GM23248 (cell line): ENCODE data around the gene TRAF3. TPM values are rescaled to one million over a fixed set of nuclear protein-coding genes. Genes with fewer than 3 reads are reported as not detected.
"Not testable (repeated sequence)": the region's sequence is repeated elsewhere in the genome, so short reads cannot be mapped to it uniquely, and the experiment has no call there.

Source experiments
- DNase-seq: peaks from one replicate; pipeline ENCODE4 v3.0.0-alpha.2; 2015
- H2AFZ ChIP-seq: fragments of 200-600 bp; sonication (generic); 2 replicates; pipeline ENCODE4 v1.6.1; 2016; ENCODE audit warnings: antibody characterized with exemption
- H3F3A ChIP-seq: fragments of 200-600 bp; sonication (generic); 2 replicates; pipeline ENCODE4 v1.6.1; 2016; ENCODE audit warnings: mild to moderate bottlenecking, antibody characterized with exemption, mixed run types; ENCODE audit not compliant: insufficient read depth
- H3K27ac ChIP-seq: fragments of 200-600 bp; sonication (generic); 2 replicates; pipeline ENCODE4 v1.5.1; 2016; ENCODE audit warnings: mild to moderate bottlenecking
- H3K27me3 ChIP-seq: fragments of 200-600 bp; sonication (generic); replicated peaks from 2 replicates; pipeline ENCODE4 v1.6.1; 2016; ENCODE audit warnings: mild to moderate bottlenecking; ENCODE audit not compliant: insufficient read depth
- H3K36me3 ChIP-seq: fragments of 200-600 bp; sonication (generic); 2 replicates; pipeline ENCODE4 v1.6.1; 2016; ENCODE audit warnings: low read depth, mild to moderate bottlenecking
- H3K4me1 ChIP-seq: fragments of 200-600 bp; sonication (generic); 2 replicates; pipeline ENCODE4 v1.6.1; 2016; ENCODE audit warnings: mild to moderate bottlenecking; ENCODE audit not compliant: insufficient read depth
- H3K4me2 ChIP-seq: fragments of 200-600 bp; sonication (generic); one replicate; pipeline ENCODE4 v1.6.1; 2016; ENCODE audit warnings: mild to moderate bottlenecking; ENCODE audit not compliant: unreplicated experiment
- H3K4me3 ChIP-seq: fragments of 200-600 bp; sonication (generic); 2 replicates; pipeline ENCODE4 v1.5.1; 2016; ENCODE audit warnings: mild to moderate bottlenecking
- H3K79me2 ChIP-seq: fragments of 200-600 bp; sonication (generic); 2 replicates; pipeline ENCODE4 v1.6.1; 2016; ENCODE audit warnings: mild to moderate bottlenecking; ENCODE audit not compliant: insufficient read depth
- H3K9ac ChIP-seq: fragments of 200-600 bp; sonication (generic); 2 replicates; pipeline ENCODE4 v1.6.1; 2016; ENCODE audit warnings: mild to moderate bottlenecking
- H3K9me2 ChIP-seq: fragments of 200-600 bp; sonication (generic); 2 replicates; pipeline ENCODE4 v1.6.1; 2016; ENCODE audit warnings: mixed run types, mild to moderate bottlenecking, moderate library complexity; ENCODE audit not compliant: insufficient read depth
- H3K9me3 ChIP-seq: fragments of 200-600 bp; sonication (generic); one replicate; pipeline ENCODE4 v1.6.1; 2017; ENCODE audit warnings: low read depth
- H4K20me1 ChIP-seq: fragments of 200-600 bp; sonication (generic); 2 replicates; pipeline ENCODE4 v1.6.0; 2016; ENCODE audit not compliant: insufficient read depth
- EZH2 ChIP-seq: fragments of 200-600 bp; sonication (generic); IDR thresholded peaks from 2 replicates; pipeline ENCODE4 v1.6.1; 2018; ENCODE audit warnings: antibody characterized with exemption, mild to moderate bottlenecking; ENCODE audit not compliant: insufficient read depth, poor library complexity, severe bottlenecking
- EZH2phosphoT487 ChIP-seq: fragments of 200-600 bp; sonication (generic); IDR thresholded peaks from 2 replicates; pipeline ENCODE4 v1.6.1; 2018; ENCODE audit warnings: antibody characterized with exemption, moderate library complexity, mild to moderate bottlenecking, low read depth; ENCODE audit not compliant: insufficient read depth
- WGBS, 2 experiments: methylation state at CpG; one replicate each; pipeline ENCODE4 v1.1.6; 2015 to 2017; ENCODE audit warnings: low lambda C conversion rate in 2 of 2, low coverage in 1 of 2; ENCODE audit errors: missing lambda C conversion rate in 2 of 2; 5-methylcytosine and 5-hydroxymethylcytosine counted together
- in situ Hi-C: fragments of 300-500 bp; cut with MboI; formaldehyde crosslinking; loops from 2 replicates; pipeline ENCODE4 v1.15.0; 2020
- polyA plus RNA-seq: library from polyadenylated mRNA; unstranded; fragments of >200 nt; fragmentation: Nextera tagmentation; extraction: Ambion mirVana; gene quantifications from 2 replicates; pipeline ENCODE4 v1.2.1, GENCODE V29; 2016
- total RNA-seq: library from RNA; depleted of rRNA; stranded (reverse); fragments of >200 nt; shearing (Covaris generic); gene quantifications from 2 replicates; pipeline ENCODE4 v1.2.3, GENCODE V29; 2014

The TRAF3 gene
- total and polyA plus RNA-seq, 2 experiments from 2014 or later, result 7.9 to 17.9 TPM

- Histone ChIP-seq H3K9me3 (no peaks in the 10 kb centered on the region), H3K27me3 (0 out of 2 replicates have a peak, but pooled peaks cover 5% of the 10 kb centered on the region), H3K4me2 (no peak overlapping the region), H4K20me1 (no peaks in the 10 kb centered on the region), H3K4me1 (no peaks in the 10 kb centered on the region), H3K27ac (no peak overlapping the region), H3K36me3 (no peaks in the 10 kb centered on the region), H3K9me2 (no peaks in the 10 kb centered on the region), H3K9ac (no peak overlapping the region), H2AFZ (no peak overlapping the region), H3K79me2 (no peaks in the 10 kb centered on the region), H3F3A (no peaks in the 10 kb centered on the region), H3K4me3 (no peak overlapping the region)
- WGBS, 2 experiments, result 53 to 64% methylated on average over 15 of the region's 15 CpGs
- no peak for TF ChIP-seq EZH2phosphoT487
- no peak for TF ChIP-seq EZH2
- in situ Hi-C loops, result no loop called here
- no peak for DNase-seq
Measured at GRCh38 chr14:102761206-102761605, 16.0 kb upstream of the TRAF3 start.

DNA sequence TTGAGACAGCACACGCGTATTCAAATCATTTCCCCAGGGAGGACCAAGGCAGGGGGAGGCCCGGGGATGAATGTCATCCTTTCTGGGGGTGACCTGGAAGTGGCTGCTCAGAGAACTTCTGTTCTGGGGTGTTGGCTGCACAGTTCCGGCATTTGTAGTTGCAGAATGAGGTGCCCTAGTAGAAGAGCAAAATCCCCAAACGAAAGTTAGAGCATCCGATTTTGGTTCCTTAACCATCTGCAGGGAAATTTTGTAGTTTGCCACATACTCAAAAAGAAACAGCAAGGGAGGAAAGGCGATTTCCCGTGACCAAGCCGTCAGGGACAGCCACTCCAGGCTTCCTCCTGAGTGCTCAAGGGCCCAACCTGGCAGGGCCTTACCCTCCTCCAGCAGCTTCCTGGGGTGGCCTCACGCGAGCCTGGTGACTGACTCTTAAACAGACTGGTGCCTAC, 13.0 kb upstream of the TRAF3 start:
- H3K79me2 ChIP-seq, result no peaks in the 10 kb centered on the region
- no peaks in the 10 kb centered on the region for H3K36me3 ChIP-seq
- no peaks in the 10 kb centered on the region for H3K4me1 ChIP-seq
- no peak overlapping the region for H3K4me3 ChIP-seq
- H3K9ac ChIP-seq, result no peak overlapping the region
- no peaks in the 10 kb centered on the region for H3K9me3 ChIP-seq
- TF ChIP-seq EZH2phosphoT487, result no peak
- no peak for TF ChIP-seq EZH2
- H3K9me2 ChIP-seq, result no peaks in the 10 kb centered on the region
- no peak overlapping the region for H3K27ac ChIP-seq
- H3K27me3 ChIP-seq, result peaks cover 5% of the 10 kb centered on the region; the same call in 1 of the 2 replicates
- no peaks in the 10 kb centered on the region for H3F3A ChIP-seq
- no peaks in the 10 kb centered on the region for H4K20me1 ChIP-seq
- H2AFZ ChIP-seq, result no peak overlapping the region
- in situ Hi-C loops, result no loop called here
- 55 to 59% methylated on average over 11 of the region's 11 CpGs for WGBS, 2 experiments
- no peak for DNase-seq
- H3K4me2 ChIP-seq, result no peak overlapping the region

DNA sequence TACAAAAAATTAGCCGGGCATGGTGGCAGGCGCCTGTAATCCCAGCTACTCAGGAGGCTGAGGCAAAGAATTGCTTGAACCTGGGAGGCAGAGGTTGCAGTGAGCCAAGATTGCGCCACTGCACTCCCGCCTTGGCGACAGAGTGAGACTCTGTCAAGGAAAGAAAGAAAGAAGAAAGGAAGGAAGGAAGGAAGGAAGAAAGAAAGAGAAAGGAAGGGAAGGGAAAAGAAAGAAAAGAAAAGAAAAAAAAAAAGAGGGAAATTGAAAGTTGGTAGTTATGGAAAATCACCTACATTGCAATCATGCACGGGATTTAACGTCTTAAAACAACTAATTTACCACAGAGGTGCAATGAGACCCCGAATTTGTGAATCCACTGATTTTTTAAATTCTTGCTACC, 11.5 kb upstream of the TRAF3 start:
- H3F3A ChIP-seq, H3K27ac ChIP-seq, H3K27me3 ChIP-seq, H3K9me2 ChIP-seq, in situ Hi-C loops, H4K20me1 ChIP-seq, H3K4me1 ChIP-seq, H3K36me3 ChIP-seq, H3K4me3 ChIP-seq, DNase-seq, H3K9ac ChIP-seq, H3K79me2 ChIP-seq, H2AFZ ChIP-seq, H3K4me2 ChIP-seq, H3K9me3 ChIP-seq: not testable (repeated sequence)
- WGBS, 2 experiments, result 75 to 78% methylated on average over 7 to 8 of the region's 8 CpGs

DNA sequence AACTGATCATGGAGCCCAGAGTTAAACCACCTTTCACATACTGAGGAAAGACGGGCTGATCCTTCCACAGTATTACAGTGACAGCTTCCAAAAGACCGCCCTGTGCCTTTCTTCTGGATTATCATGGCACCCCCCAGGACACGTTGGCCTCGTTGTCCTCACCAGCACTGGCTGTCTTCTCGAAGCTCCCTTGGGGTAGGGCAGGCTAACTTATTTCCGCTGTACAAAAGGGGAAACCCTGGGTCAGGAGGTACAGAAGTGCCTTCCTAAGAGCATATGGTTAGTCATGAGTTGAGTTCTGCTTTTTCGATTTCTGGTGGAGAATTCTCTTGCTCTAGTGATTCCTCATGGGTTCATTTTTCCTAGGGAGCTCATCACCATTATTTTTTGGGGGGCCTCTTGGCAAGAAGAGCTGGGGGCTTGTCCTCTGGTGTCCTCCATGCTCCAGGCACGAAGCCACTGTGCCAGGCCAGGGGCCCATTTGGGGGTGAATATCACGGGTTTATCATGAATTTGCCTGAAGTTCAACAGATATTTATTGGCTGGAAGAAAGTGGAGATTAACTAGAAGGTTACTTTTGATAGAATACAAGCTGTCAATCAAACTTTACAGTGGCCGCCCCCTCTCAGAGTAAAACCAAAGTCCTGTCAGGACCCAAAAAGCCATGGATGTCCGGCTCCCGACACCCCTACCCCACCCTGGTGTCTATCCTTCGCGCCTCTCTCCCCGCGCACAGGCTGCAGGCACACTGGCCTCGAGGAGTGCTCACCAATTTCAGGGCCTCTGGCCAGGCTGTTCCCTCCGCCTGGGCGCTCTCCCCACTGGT, 8.8 kb upstream of the TRAF3 start:
- Histone ChIP-seq H3K36me3 (no peaks in the 10 kb centered on the region), H3K9me2 (no peaks in the 10 kb centered on the region), H3F3A (no peaks in the 10 kb centered on the region), H3K4me2 (no peak overlapping the region), H2AFZ (no peak overlapping the region), H3K9ac (no peak overlapping the region), H3K79me2 (no peaks in the 10 kb centered on the region), H3K9me3 (no peaks in the 10 kb centered on the region), H3K27ac (no peak overlapping the region), H3K27me3 (no peaks in the 10 kb centered on the region; the same call in 1 of the 2 replicates), H3K4me3 (no peak overlapping the region), H3K4me1 (no peaks in the 10 kb centered on the region), H4K20me1 (no peaks in the 10 kb centered on the region)
- in situ Hi-C loops, result no loop called here
- WGBS, 2 experiments, result 80 to 86% methylated on average over 19 of the region's 19 CpGs
- no peak for DNase-seq
- TF ChIP-seq EZH2phosphoT487 (no peak), EZH2 (no peak)
